ENCODE measurements around the gene OR6A2.

OR6A2 gene

GRCh38 chr11:6818967-6819366 is 19.5 kb upstream of the OR6A2 start:
- no peak overlapping the region for H3K4me3 ChIP-seq (ENCODE audit: low read length)
- TF ChIP-seq EZH2phosphoT487 (IDR thresholded peaks at IDR 0.05; ENCODE audit: borderline replicate concordance, low read length) = no peak
- no peak for TF ChIP-seq CTCF (IDR thresholded peaks at IDR 0.05; ENCODE audit: low read depth, low read length, poor library complexity, severe bottlenecking)
- peaks cover 5% of the 10 kb centered on the region for H3K9me3 ChIP-seq (ENCODE audit: control insufficient read depth, insufficient read depth, low read length)
- no peaks in the 10 kb centered on the region for H3K79me2 ChIP-seq (ENCODE audit: control insufficient read depth, low read length)
- no peak overlapping the region for H3K27ac ChIP-seq (ENCODE audit: low read depth, low read length)
- H3K4me1 ChIP-seq (ENCODE audit: control insufficient read depth, low read length) = no peaks in the 10 kb centered on the region
- H4K20me1 ChIP-seq (ENCODE audit: control insufficient read depth, insufficient read depth, low read depth, low read length) = no peaks in the 10 kb centered on the region
- no peak overlapping the region for H3K4me2 ChIP-seq (ENCODE audit: low read length)
- no peaks in the 10 kb centered on the region for H3K27me3 ChIP-seq (ENCODE audit: control insufficient read depth, low read length)
- no peaks in the 10 kb centered on the region for H3F3A ChIP-seq (ENCODE audit: control insufficient read depth, insufficient read depth)
- H3K36me3 ChIP-seq (ENCODE audit: control insufficient read depth, low read length) = no peaks in the 10 kb centered on the region
- no peaks in the 10 kb centered on the region for H3K9me2 ChIP-seq (replicated peaks; ENCODE audit: control insufficient read depth, low read length)

DNA sequence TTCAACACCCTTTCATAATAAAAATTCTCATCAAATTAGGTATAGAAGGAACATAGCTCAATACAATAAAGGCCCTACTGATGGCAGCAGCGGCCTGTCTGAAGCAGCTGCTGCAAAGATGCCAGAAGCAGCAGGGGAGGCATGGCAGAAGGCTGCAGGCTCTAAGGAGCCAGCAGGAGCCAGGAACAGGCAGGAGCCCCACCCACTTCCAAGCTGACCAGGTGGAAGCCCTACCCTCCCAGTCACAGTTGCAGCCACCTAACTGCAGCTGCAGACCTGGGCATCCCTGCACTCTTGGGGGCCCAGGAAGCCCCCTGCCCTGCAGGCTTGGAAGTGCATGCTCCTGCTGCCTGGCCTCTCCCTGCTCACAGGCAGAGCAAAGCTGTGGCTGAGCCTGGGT is 18.2 kb upstream of the OR6A2 start:
- no peak overlapping the region for H3K27ac ChIP-seq (ENCODE audit: low read depth, low read length)
- H3K27me3 ChIP-seq (ENCODE audit: control insufficient read depth, low read length) = no peaks in the 10 kb centered on the region
- H3F3A ChIP-seq (ENCODE audit: control insufficient read depth, insufficient read depth) = no peaks in the 10 kb centered on the region
- no peak overlapping the region for H3K4me3 ChIP-seq (ENCODE audit: low read length)
- no peaks in the 10 kb centered on the region for H4K20me1 ChIP-seq (ENCODE audit: control insufficient read depth, insufficient read depth, low read depth, low read length)
- no peaks in the 10 kb centered on the region for H3K36me3 ChIP-seq (ENCODE audit: control insufficient read depth, low read length)
- H3K4me1 ChIP-seq (ENCODE audit: control insufficient read depth, low read length) = no peaks in the 10 kb centered on the region
- TF ChIP-seq EZH2phosphoT487 (IDR thresholded peaks at IDR 0.05; ENCODE audit: borderline replicate concordance, low read length) (no peak), CTCF (IDR thresholded peaks at IDR 0.05; ENCODE audit: low read depth, low read length, poor library complexity, severe bottlenecking) (no peak)
- H3K9me3 ChIP-seq (ENCODE audit: control insufficient read depth, insufficient read depth, low read length) = peaks cover 5% of the 10 kb centered on the region
- no peak overlapping the region for H3K4me2 ChIP-seq (ENCODE audit: low read length)
- H3K79me2 ChIP-seq (ENCODE audit: control insufficient read depth, low read length) = no peaks in the 10 kb centered on the region
- H3K9me2 ChIP-seq (replicated peaks; ENCODE audit: control insufficient read depth, low read length) = no peaks in the 10 kb centered on the region

- H3K9me2 ChIP-seq (replicated peaks; ENCODE audit: control insufficient read depth, low read length) = no peaks in the 10 kb centered on the region
- H3K4me1 ChIP-seq (ENCODE audit: control insufficient read depth, low read length) = no peaks in the 10 kb centered on the region
- TF ChIP-seq EZH2phosphoT487 (IDR thresholded peaks at IDR 0.05; ENCODE audit: borderline replicate concordance, low read length) (no peak), CTCF (IDR thresholded peaks at IDR 0.05; ENCODE audit: low read depth, low read length, poor library complexity, severe bottlenecking) (no peak)
- H3K36me3 ChIP-seq (ENCODE audit: control insufficient read depth, low read length) = no peaks in the 10 kb centered on the region
- no peaks in the 10 kb centered on the region for H3K79me2 ChIP-seq (ENCODE audit: control insufficient read depth, low read length)
- H3K27me3 ChIP-seq (ENCODE audit: control insufficient read depth, low read length) = no peaks in the 10 kb centered on the region
- no peak overlapping the region for H3K4me2 ChIP-seq (ENCODE audit: low read length)
- H3K4me3 ChIP-seq (ENCODE audit: low read length) = no peak overlapping the region
- no peaks in the 10 kb centered on the region for H3F3A ChIP-seq (ENCODE audit: control insufficient read depth, insufficient read depth)
- H4K20me1 ChIP-seq (ENCODE audit: control insufficient read depth, insufficient read depth, low read depth, low read length) = no peaks in the 10 kb centered on the region
- no peak overlapping the region for H3K27ac ChIP-seq (ENCODE audit: low read depth, low read length)
- peaks cover 5% of the 10 kb centered on the region; the same call in 1 of the 2 replicates for H3K9me3 ChIP-seq (ENCODE audit: control insufficient read depth, insufficient read depth, low read length)
Observed at GRCh38 chr11:6813656-6814055, 14.2 kb upstream of the OR6A2 start.
